ENCODE results near the gene FAM168A.

- no peak for TF ChIP-seq EZH2phosphoT487 (IDR thresholded peaks at IDR 0.05; ENCODE audit: low read depth, severe bottlenecking, unreplicated experiment)
- no peak for TF ChIP-seq CTCF (IDR thresholded peaks at IDR 0.05; ENCODE audit: poor library complexity)
- no peak for TF ChIP-seq EZH2 (IDR thresholded peaks at IDR 0.05; ENCODE audit: borderline replicate concordance)
Measured at GRCh38 chr11:73372375-73372993, 225.4 kb downstream of the FAM168A start.
